ENCODE data around the gene FBH1.
"Not testable (repeated sequence)": the region's sequence is repeated elsewhere in the genome, so short reads cannot be mapped to it uniquely, and the experiment has no call there.

The FBH1 gene

DNA sequence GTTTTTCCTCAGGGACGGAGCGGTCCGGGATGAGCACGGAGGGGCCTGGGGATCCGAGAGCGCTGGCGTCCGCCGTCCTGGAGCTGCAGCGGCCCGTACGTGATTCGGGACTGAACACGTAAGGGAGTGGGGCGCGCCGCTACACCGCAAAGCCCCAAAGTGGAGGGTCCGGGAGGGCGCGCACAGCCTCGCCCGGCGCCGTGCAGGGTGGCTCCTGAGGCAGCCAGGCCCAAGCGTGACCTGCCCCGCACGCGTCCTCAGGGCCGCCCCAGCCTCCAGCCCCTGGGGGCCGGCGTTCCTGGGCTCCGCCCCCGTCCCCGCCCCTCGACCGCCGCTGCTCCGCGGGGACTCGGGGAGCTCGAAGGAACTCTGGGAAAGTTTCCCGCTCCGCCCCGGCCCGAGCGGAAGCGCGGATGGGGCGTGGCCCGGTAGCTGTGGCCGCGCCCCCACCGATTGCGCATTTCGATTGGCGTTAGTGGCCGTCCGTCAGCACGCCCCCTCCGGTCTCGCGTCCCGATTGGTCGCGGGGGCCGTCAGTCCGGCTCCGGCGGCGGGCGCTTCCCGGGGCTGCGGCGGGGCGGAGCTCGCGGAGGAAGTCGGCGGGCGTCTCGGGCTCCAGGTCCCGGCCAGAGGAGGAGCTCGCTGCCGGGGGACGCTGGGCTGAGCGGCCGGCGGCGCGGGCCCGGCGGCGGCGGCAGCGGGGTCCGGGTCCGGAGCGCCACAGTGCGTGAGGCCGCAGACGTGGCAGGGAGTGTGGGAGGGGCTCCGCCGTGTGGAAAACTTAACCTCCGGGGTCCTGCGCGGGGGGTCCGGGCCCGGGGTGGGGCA is at the start of gene FBH1, which contains the start of gene ANKRD16:
FBH1 (plus strand) TSS at position 620 of the 828 bp plus-strand sequence; CDS start at position 723, 103 bp downstream.
ANKRD16 (minus strand) TSS at position 270 of the 828 bp plus-strand sequence. CDS start 539 bp downstream, outside the sequence.
- DNase-seq (ENCODE audit: low read depth): peak; percentile 100
- H3K4me3 ChIP-seq (ENCODE audit: low read length): peak within 1 kb of the TSS; percentile 92
- TF ChIP-seq, protein P1, sequence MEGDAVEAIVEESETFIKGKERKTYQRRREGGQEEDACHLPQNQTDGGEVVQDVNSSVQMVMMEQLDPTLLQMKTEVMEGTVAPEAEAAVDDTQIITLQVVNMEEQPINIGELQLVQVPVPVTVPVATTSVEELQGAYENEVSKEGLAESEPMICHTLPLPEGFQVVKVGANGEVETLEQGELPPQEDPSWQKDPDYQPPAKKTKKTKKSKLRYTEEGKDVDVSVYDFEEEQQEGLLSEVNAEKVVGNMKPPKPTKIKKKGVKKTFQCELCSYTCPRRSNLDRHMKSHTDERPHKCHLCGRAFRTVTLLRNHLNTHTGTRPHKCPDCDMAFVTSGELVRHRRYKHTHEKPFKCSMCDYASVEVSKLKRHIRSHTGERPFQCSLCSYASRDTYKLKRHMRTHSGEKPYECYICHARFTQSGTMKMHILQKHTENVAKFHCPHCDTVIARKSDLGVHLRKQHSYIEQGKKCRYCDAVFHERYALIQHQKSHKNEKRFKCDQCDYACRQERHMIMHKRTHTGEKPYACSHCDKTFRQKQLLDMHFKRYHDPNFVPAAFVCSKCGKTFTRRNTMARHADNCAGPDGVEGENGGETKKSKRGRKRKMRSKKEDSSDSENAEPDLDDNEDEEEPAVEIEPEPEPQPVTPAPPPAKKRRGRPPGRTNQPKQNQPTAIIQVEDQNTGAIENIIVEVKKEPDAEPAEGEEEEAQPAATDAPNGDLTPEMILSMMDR (conservative IDR thresholded peaks at IDR 0.05; ENCODE audit: low read length): no peak

DNA sequence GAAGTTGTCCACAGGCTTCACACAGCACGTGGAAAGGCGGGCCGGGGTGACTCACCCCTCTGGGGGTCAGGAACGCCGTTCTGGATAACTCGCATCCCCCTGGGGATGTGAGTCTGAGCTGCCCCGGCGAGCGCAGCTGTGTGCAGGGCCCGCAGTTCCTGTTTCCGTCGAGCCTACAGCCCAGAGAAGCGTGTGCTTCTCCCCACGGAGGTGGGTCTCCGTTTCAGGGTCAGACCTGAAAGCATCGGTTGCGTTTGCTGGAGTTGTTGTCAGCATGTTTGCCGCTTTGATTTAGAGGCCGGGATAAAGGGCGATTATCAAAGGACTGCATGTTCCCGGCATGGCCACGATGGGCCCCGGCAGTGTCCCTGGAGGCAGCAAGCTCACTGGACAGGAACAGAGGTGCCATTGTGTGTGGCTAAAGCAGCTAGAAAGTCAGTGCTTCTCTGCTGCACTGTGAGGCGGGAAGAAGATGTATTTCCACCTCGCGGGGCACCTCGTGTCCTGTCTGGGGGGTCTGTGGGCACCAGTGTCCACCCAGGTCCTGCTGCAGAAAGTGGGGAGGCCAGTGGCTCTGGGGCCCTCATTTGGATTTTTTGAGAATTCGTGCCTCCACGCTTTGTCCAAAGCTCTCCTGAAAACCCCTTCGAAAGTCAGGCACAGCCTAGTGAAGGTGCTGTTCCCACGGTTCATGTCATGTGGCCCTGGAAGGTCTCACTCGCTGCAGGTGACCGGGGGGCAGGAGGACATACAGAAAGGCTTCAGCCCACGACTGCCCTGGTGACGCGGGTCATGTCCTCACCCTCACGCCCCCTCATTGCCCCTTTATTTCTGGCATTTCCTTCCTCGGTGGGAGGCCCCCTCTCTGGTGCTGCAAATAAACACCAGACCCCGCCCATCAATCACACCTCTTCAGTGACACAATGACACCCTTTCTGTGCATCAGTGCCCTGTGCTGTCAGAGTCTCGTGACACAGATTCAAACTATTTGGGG is 49.4 kb upstream of the FBH1 start:
- TF ChIP-seq, protein P1 (conservative IDR thresholded peaks at IDR 0.05; ENCODE audit: low read length): no peak
- DNase-seq (ENCODE audit: low read depth): no peak
- no peak overlapping the region for H3K4me3 ChIP-seq (ENCODE audit: low read length)

DNA sequence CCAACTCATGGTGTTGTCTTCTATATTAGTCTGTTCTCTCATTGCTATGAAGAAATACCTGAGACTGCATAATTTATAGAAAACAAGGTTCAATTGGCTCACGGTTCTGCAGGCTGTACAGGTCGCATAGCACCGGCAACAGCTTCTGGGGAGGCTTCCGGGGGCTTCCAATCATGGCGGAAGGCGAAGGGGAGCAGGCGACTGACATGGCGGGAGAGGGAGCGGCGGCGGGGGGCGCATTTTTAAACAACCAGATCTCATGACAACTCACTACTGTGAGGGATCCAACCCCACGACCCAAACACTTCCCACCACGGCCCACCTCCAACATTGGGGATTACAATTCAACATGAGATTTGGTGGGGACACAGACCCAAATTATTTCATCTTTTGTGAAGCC is 48.1 kb upstream of the FBH1 start:
- no peak for DNase-seq (ENCODE audit: low read depth)
- H3K4me3 ChIP-seq (ENCODE audit: low read length): no peak overlapping the region
- TF ChIP-seq, protein P1 (conservative IDR thresholded peaks at IDR 0.05; ENCODE audit: low read length): no peak

DNA sequence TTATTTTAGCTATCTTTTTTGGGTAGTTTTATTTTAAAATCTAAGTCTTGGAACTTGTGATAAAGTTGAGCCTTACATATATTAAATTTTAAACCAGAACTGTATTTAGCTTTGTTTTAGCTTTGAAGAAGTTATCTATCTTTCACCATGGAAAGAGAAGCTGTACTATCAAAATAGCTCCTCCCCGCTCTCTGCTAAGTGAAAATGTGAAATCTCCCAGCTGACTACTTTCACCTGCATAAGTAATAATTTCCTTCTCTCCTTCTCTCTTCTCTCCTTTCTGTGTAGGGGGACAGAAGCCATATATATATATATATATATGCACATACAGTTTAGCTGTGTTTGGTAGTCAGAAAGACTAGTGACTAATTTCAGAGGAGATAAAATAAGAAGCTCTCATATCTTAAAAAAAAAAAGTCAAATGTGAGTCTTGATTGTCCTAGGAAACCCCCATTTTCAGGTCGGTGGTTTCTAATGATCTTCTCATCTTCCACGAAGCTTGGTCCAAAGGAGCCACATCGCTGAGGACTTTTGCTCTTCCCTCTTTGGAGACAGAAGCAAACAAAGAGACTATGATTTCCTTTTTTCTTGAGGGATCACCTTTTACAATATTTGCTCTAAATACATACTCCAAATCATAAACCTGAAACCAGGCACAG is 46.2 kb upstream of the FBH1 start:
- TF ChIP-seq, protein P1 (conservative IDR thresholded peaks at IDR 0.05; ENCODE audit: low read length): no peak
- no peak for DNase-seq (ENCODE audit: low read depth)
- H3K4me3 ChIP-seq (ENCODE audit: low read length): no peak overlapping the region

DNA sequence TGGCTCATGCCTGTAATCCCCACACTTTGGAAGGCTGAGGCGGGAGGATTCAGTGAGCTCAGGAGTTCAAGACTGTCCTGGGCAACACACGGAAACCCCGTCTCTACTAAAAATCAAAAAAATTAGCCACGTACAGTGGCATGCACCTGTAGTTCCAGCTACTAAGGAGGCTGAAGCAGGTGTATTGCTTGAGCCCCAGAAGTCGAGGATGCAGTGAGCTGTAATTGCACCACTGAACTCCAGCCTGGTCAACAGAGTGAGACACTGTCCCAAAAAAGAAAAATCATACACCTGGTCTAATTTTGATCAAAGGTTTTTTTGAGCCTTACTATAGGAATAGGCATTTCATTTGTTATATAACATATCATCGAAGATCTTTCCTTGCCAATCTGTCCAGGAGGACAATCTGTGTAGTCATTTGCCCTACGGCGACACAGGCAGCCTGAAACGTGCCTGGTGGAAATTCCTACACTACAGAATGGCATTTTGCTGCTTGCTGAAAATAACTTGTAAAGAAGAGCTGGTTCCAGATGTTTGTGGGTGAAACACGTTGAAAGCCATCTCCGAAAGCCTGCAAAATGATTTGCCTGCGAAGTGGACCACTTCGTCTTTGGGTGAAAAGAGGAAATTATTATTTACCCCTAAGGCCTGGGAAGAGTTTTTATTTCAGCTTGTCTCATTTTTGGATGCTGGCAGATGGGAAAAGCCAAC is 45.5 kb upstream of the FBH1 start:
- no peak overlapping the region for H3K4me3 ChIP-seq (ENCODE audit: low read length)
- peak; percentile 64 for DNase-seq (ENCODE audit: low read depth)
- TF ChIP-seq, protein P1 (conservative IDR thresholded peaks at IDR 0.05; ENCODE audit: low read length): no peak

DNA sequence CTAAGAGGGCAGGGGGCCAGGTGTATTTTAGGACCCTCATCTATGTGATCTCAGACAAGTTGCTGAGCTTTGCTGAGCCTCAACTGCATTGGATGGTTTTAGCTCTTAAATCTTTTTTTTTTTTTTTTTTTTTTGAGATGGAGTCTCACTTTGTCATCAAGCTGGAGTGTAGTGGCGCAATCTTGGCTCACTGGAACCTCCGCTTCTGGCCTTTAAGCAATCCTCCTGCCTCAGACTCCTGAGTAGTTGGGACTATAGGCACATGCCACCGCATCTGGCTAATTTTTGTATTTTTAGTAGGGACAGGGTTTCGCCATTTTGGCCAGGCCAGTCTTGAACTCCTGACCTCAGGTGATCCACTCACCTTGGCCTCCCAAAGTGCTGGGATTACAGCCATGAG is 43.4 kb upstream of the FBH1 start:
- DNase-seq (ENCODE audit: low read depth); H3K4me3 ChIP-seq (ENCODE audit: low read length): not testable (repeated sequence)

Data from AG10803 (cell line).